HepG2 (cell line): ENCODE results near the gene SLC25A22. TPM values are rescaled to one million over a fixed set of nuclear protein-coding genes. Genes with fewer than 3 reads are reported as not detected.

Experiments
- ADNP ChIP-seq: sonication (generic); formaldehyde crosslinking; IDR thresholded peaks from 2 replicates; pipeline ENCODE4 v1.4.0; 2020; ENCODE audit warnings: missing genetic modification reagents
- ARID4A ChIP-seq: sonication (generic); formaldehyde crosslinking; IDR thresholded peaks from 2 replicates; pipeline ENCODE4 v1.5.0; 2020; ENCODE audit warnings: mild to moderate bottlenecking, missing genetic modification reagents, borderline replicate concordance
- ARNT2 ChIP-seq: sonication (generic); formaldehyde crosslinking; IDR thresholded peaks from 2 replicates; pipeline ENCODE4 v1.8.0; 2022; ENCODE audit warnings: mild to moderate bottlenecking, low read depth, missing genetic modification reagents, moderate library complexity
- MAF1 ChIP-seq: sonication (generic); formaldehyde crosslinking; IDR thresholded peaks from 2 replicates; pipeline ENCODE4 v1.5.0; 2020; ENCODE audit warnings: missing genetic modification reagents, borderline replicate concordance
- MBD4 ChIP-seq: IDR thresholded peaks from 2 replicates; pipeline ENCODE4 v1.6.1; 2012; ENCODE audit warnings: low read length, inconsistent platforms, borderline replicate concordance
- MEIS1 ChIP-seq: sonication (generic); formaldehyde crosslinking; IDR thresholded peaks from 2 replicates; pipeline ENCODE4 v1.9.0; 2021; ENCODE audit warnings: mild to moderate bottlenecking, missing genetic modification reagents, moderate library complexity, borderline replicate concordance
- NFE2 ChIP-seq: sonication (generic); formaldehyde crosslinking; IDR thresholded peaks from 2 replicates; pipeline ENCODE4 v1.4.0; 2020; ENCODE audit warnings: missing genetic modification reagents
- PAXIP1 ChIP-seq: sonication (generic); formaldehyde crosslinking; conservative IDR thresholded peaks from 2 replicates; pipeline ENCODE4 v1.4.0; 2020; ENCODE audit warnings: mild to moderate bottlenecking, missing genetic modification reagents, moderate library complexity
- POLR2A ChIP-seq, 2 experiments: IDR thresholded peaks; 2 replicates each; pipeline ENCODE4 v1.6.1; 2011; ENCODE audit warnings: low read depth in 2 of 2, low read length in 2 of 2, mild to moderate bottlenecking in 1 of 2, moderate library complexity in 1 of 2; ENCODE audit not compliant: insufficient read depth in 1 of 2
- RFX5 ChIP-seq: IDR thresholded peaks from 2 replicates; pipeline ENCODE4 v1.6.1; 2011; ENCODE audit warnings: low read depth, low read length, improper control_type of control experiment
- SIX4 ChIP-seq: sonication (generic); formaldehyde crosslinking; IDR thresholded peaks from 2 replicates; pipeline ENCODE4 v1.4.0; 2020; ENCODE audit warnings: missing genetic modification reagents
- SNAI1 ChIP-seq: sonication (generic); formaldehyde crosslinking; IDR thresholded peaks from 2 replicates; pipeline ENCODE4 v1.5.0; 2020; ENCODE audit warnings: mild to moderate bottlenecking, missing genetic modification reagents, borderline replicate concordance
- SOX5 ChIP-seq: IDR thresholded peaks from 2 replicates; pipeline ENCODE4 v1.6.1; 2016; ENCODE audit warnings: borderline replicate concordance
- SP2 ChIP-seq: sonication (generic); formaldehyde crosslinking; IDR thresholded peaks from 2 replicates; pipeline ENCODE4 v1.5.1; 2020; ENCODE audit warnings: mild to moderate bottlenecking, missing genetic modification reagents
- TEAD3 ChIP-seq: optimal IDR thresholded peaks from 2 replicates; pipeline ENCODE3; 2016; ENCODE audit warnings: borderline replicate concordance
- TRIM24 ChIP-seq: sonication (generic); formaldehyde crosslinking; IDR thresholded peaks from 2 replicates; pipeline ENCODE4 v1.8.0; 2022; ENCODE audit warnings: mild to moderate bottlenecking, missing genetic modification reagents
- ZBTB20 ChIP-seq: sonication (generic); formaldehyde crosslinking; IDR thresholded peaks from 2 replicates; pipeline ENCODE4 v1.8.1; 2023; ENCODE audit warnings: missing genetic modification reagents, low read depth, mild to moderate bottlenecking, borderline replicate concordance
- ZFP36L2 ChIP-seq: sonication (generic); formaldehyde crosslinking; IDR thresholded peaks from 2 replicates; pipeline ENCODE4 v1.4.0; 2020; ENCODE audit warnings: missing genetic modification reagents
- ZNF280B ChIP-seq: sonication (generic); formaldehyde crosslinking; IDR thresholded peaks from 2 replicates; pipeline ENCODE4 v1.5.0; 2020; ENCODE audit warnings: missing genetic modification reagents, mild to moderate bottlenecking, borderline replicate concordance
- ZNF350 ChIP-seq: sonication (generic); formaldehyde crosslinking; IDR thresholded peaks from 2 replicates; pipeline ENCODE4 v1.4.0; 2020; ENCODE audit warnings: mild to moderate bottlenecking, low read depth, missing genetic modification reagents, borderline replicate concordance
- polyA plus RNA-seq, 8 experiments: library from polyadenylated mRNA; depleted of rRNA in 3 of 8; stranded (reverse) in 7 of 8; unstranded in 1 of 8; fragments of >200 nt; fragmentation: Illumina TruSeq in 4 of 8; extraction: Trizol in 4 of 8; gene quantifications; 2 replicates each; pipeline versions ENCODE4 v1.2.1 to v1.2.3, GENCODE V29; 2011 to 2016; ENCODE audit warnings: low read depth in 4 of 8, missing spikeins in 1 of 8, mixed read lengths in 1 of 8; ENCODE audit not compliant: insufficient read depth in 1 of 8
- total RNA-seq, 5 experiments: library from RNA; depleted of rRNA; stranded (reverse); fragments of >200 nt; fragmentation: Illumina TruSeq; extraction: Trizol; gene quantifications; 2 replicates each; pipeline ENCODE4 v1.2.3, GENCODE V29; 2016; ENCODE audit warnings: low read depth in 1 of 5

SLC25A22 gene
- total and polyA plus RNA-seq, 2 of the 13 experiments (the other 11 are each of a cell fraction or from before 2014, with no cell fraction given): 12.4 to 19.2 TPM

- TF ChIP-seq NFE2 (no peak), MEIS1 (CRISPR knock-in tag) (peak; percentile 20; the same call in 1 of the 2 replicates), ZNF280B (CRISPR knock-in tag) (no peak), POLR2A (IDR thresholded peaks at IDR 0.05; ENCODE audit: insufficient read depth in 1 of 2, low read depth in 2 of 2, low read length in 2 of 2) (peak in 1 of 2 experiments; percentile 39; a peak in 1 of 4 replicates), ADNP (CRISPR knock-in tag) (no peak), ZNF350 (CRISPR knock-in tag) (no peak), TRIM24 (CRISPR knock-in tag) (no peak), SIX4 (CRISPR knock-in tag) (no peak; the same call in none of the 2 replicates), ARNT2 (CRISPR knock-in tag) (peak; percentile 56; the same call in 1 of the 2 replicates), TEAD3 (peak; percentile 97), PAXIP1 (CRISPR knock-in tag) (peak; percentile 88), MBD4 (no peak), ZBTB20 (CRISPR knock-in tag) (0 out of 2 replicates have a peak, but pooled peaks have one; percentile 50), ARID4A (CRISPR knock-in tag) (peak; percentile 55), SOX5 (CRISPR knock-in tag) (peak; percentile 26; the same call in 1 of the 2 replicates), SP2 (CRISPR knock-in tag) (peak; percentile 38; the same call in 1 of the 2 replicates), RFX5 (no peak), MAF1 (CRISPR knock-in tag) (no peak), ZFP36L2 (CRISPR knock-in tag) (no peak), SNAI1 (no peak)
These were observed 46.0 kb upstream of the SLC25A22 start (continued) for GRCh38 chr11:843818-844692.
